ENCODE measurements around the gene MSRB3. TPM values are rescaled to one million over a fixed set of nuclear protein-coding genes. Genes with fewer than 3 reads are reported as not detected.

Gene MSRB3
- total RNA-seq, 1 donor from 2014 or later: 8.3 TPM

DNA sequence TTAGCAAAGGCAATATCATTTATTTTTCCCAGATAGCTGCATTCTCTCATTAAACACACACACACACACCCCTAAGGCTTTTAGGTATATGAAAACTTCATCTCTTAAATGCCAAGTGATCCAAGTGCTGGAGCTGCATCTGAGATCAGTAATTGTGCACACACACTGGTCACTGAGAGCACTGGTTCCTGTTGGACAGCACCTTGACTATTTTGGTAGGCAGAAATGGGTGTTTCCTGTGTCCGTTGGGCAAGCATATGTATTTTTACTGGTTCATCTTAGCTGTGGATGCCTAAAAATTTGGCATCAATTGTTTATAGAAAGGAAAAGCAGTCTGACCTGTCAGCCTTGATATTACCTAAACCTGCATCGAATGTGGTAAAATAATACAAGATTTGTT, 182.5 kb downstream of the MSRB3 start:
- Mint-ChIP-seq H3K27me3 (ENCODE audit: low read depth) (no peaks in the 10 kb centered on the region), H3K36me3 (ENCODE audit: low read depth) (peaks cover 2% of the 10 kb centered on the region), H3K4me3 (no peak overlapping the region), H3K9me3 (no peaks in the 10 kb centered on the region), H3K4me1 (no peaks in the 10 kb centered on the region), H3K27ac (ENCODE audit: unreplicated experiment) (no peak overlapping the region)
- TF ChIP-seq, protein P1, sequence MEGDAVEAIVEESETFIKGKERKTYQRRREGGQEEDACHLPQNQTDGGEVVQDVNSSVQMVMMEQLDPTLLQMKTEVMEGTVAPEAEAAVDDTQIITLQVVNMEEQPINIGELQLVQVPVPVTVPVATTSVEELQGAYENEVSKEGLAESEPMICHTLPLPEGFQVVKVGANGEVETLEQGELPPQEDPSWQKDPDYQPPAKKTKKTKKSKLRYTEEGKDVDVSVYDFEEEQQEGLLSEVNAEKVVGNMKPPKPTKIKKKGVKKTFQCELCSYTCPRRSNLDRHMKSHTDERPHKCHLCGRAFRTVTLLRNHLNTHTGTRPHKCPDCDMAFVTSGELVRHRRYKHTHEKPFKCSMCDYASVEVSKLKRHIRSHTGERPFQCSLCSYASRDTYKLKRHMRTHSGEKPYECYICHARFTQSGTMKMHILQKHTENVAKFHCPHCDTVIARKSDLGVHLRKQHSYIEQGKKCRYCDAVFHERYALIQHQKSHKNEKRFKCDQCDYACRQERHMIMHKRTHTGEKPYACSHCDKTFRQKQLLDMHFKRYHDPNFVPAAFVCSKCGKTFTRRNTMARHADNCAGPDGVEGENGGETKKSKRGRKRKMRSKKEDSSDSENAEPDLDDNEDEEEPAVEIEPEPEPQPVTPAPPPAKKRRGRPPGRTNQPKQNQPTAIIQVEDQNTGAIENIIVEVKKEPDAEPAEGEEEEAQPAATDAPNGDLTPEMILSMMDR (conservative IDR thresholded peaks at IDR 0.05): no peak
- DNase-seq (ENCODE audit: low read depth, low spot score): no peak

DNA sequence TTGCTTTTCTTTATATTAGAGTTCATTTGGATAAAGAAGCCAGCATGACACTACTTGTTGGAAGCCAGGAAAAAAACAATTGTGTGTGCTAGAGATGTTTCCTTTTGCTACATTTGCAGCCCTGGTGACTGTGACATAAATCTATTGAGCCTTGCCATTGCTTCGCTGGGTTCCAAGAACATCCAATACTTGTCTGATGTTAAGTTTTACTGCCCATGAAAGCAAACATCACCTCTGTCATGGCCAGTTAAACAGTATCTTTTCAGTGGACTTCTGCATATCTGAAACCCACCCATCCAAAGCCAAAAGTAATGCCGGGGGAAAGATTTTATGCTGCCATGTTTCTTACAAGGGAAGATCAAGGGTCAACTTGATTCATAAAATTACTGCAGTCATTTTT, 184.0 kb downstream of the MSRB3 start:
- Mint-ChIP-seq H3K27ac (ENCODE audit: unreplicated experiment) (no peak overlapping the region), H3K36me3 (ENCODE audit: low read depth) (peaks cover 2% of the 10 kb centered on the region), H3K4me1 (no peaks in the 10 kb centered on the region), H3K9me3 (no peaks in the 10 kb centered on the region), H3K27me3 (ENCODE audit: low read depth) (no peaks in the 10 kb centered on the region), H3K4me3 (no peak overlapping the region)
- TF ChIP-seq, protein P1 (conservative IDR thresholded peaks at IDR 0.05): no peak
- DNase-seq (ENCODE audit: low read depth, low spot score): no peak

DNA sequence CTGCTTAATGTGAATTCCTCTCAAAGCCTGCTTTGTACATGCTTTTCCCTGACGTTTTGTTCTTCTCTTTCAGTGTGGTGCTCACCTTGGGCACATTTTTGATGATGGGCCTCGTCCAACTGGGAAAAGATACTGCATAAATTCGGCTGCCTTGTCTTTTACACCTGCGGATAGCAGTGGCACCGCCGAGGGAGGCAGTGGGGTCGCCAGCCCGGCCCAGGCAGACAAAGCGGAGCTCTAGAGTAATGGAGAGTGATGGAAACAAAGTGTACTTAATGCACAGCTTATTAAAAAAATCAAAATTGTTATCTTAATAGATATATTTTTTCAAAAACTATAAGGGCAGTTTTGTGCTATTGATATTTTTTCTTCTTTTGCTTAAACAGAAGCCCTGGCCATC, 184.6 kb downstream of the MSRB3 start:
- Mint-ChIP-seq H3K27me3 (ENCODE audit: low read depth) (no peaks in the 10 kb centered on the region), H3K27ac (ENCODE audit: unreplicated experiment) (peak overlapping the region; percentile 79), H3K4me1 (no peaks in the 10 kb centered on the region), H3K4me3 (no peak overlapping the region), H3K9me3 (no peaks in the 10 kb centered on the region), H3K36me3 (ENCODE audit: low read depth) (peaks cover 2% of the 10 kb centered on the region)
- TF ChIP-seq, protein P1 (conservative IDR thresholded peaks at IDR 0.05): no peak
- no peak for DNase-seq (ENCODE audit: low read depth, low spot score)

DNA sequence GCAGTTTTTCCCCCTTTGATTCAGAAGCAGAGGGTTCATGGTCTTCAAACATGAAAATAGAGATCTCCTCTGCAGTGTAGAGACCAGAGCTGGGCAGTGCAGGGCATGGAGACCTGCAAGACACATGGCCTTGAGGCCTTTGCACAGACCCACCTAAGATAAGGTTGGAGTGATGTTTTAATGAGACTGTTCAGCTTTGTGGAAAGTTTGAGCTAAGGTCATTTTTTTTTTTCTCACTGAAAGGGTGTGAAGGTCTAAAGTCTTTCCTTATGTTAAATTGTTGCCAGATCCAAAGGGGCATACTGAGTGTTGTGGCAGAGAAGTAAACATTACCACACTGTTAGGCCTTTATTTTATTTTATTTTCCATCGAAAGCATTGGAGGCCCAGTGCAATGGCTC, 185.1 kb downstream of the MSRB3 start:
- Mint-ChIP-seq H3K27ac (ENCODE audit: unreplicated experiment) (no peak overlapping the region), H3K27me3 (ENCODE audit: low read depth) (no peaks in the 10 kb centered on the region), H3K4me1 (no peaks in the 10 kb centered on the region), H3K4me3 (no peak overlapping the region), H3K36me3 (ENCODE audit: low read depth) (peaks cover 2% of the 10 kb centered on the region), H3K9me3 (no peaks in the 10 kb centered on the region)
- DNase-seq (ENCODE audit: low read depth, low spot score): no peak
- TF ChIP-seq, protein P1 (conservative IDR thresholded peaks at IDR 0.05): no peak

DNA sequence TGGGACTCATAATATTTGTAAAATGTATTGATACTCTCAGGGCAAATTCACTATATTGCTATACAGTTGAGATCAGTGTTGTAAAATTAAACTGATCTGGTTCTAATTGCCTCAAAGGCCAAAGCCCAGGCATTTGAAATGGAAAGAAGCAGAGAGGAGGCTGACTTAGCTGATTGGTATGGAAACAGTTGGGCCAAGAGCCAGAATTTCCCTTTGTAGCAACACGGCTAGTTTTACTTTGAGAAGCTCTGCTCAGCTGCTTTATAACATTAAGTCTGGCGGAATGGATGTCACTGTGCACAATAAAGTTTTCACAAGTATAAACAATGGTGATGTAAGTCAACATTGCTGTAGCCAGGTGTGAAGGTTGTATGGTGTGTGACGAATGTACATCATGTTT, 186.4 kb downstream of the MSRB3 start:
- Mint-ChIP-seq H3K9me3 (no peaks in the 10 kb centered on the region), H3K27ac (ENCODE audit: unreplicated experiment) (no peak overlapping the region), H3K4me3 (no peak overlapping the region), H3K4me1 (no peaks in the 10 kb centered on the region), H3K36me3 (ENCODE audit: low read depth) (peaks cover 2% of the 10 kb centered on the region), H3K27me3 (ENCODE audit: low read depth) (no peaks in the 10 kb centered on the region)
- no peak for DNase-seq (ENCODE audit: low read depth, low spot score)
- TF ChIP-seq, protein P1 (conservative IDR thresholded peaks at IDR 0.05): no peak

Measured in neural crest cell (in vitro differentiated cells).